GM19455 (cell line): ENCODE measurements around the gene PPBP.
"Not testable (repeated sequence)": the region's sequence is repeated elsewhere in the genome, so short reads cannot be mapped to it uniquely, and the experiment has no call there.

Experiments
- ATAC-seq: cut with Tn5 transposase; IDR thresholded peaks from one replicate; pipeline ENCODE4 v1.9.1; 2021; ENCODE audit not compliant: unreplicated experiment

Gene PPBP

GRCh38 chr4:73950376-73950920, 37.5 kb downstream of the PPBP start:
- not testable (repeated sequence) for ATAC-seq

GRCh38 chr4:73948990-73949706, 38.8 kb downstream of the PPBP start:
- ATAC-seq, result no peak

- ATAC-seq, result no peak
Measured at GRCh38 chr4:73948291-73948690, 39.7 kb downstream of the PPBP start.

GRCh38 chr4:73947239-73947985, 40.6 kb downstream of the PPBP start:
- no peak for ATAC-seq

GRCh38 chr4:73945674-73946449, 42.1 kb downstream of the PPBP start:
- no peak for ATAC-seq

- ATAC-seq, result no peak
Measured at GRCh38 chr4:73945140-73945539, 42.9 kb downstream of the PPBP start.

- ATAC-seq, result no peak
Measured at GRCh38 chr4:73944061-73944875, 43.7 kb downstream of the PPBP start.

- ATAC-seq, result no peak
Measured at GRCh38 chr4:73943555-73943954, 44.4 kb downstream of the PPBP start.

GRCh38 chr4:73936969-73937368, 51.0 kb downstream of the PPBP start:
- no peak for ATAC-seq
